Neural cell (in vitro differentiated cells): ENCODE results near the gene CD2AP. TPM values are rescaled to one million over a fixed set of nuclear protein-coding genes. Genes with fewer than 3 reads are reported as not detected.

Source experiments
- H2AFZ ChIP-seq: fragments of 200-600, 300-800 bp; sonication (generic), shearing (Covaris generic); 2 replicates; pipeline ENCODE4 v1.6.0; 2014; ENCODE audit warnings: low read depth, mild to moderate bottlenecking, antibody characterized with exemption, low read length, moderate library complexity
- H3F3A ChIP-seq: fragments of 200-600 bp; shearing (Covaris generic); 2 replicates; pipeline ENCODE4 v1.6.1; 2016; ENCODE audit warnings: mild to moderate bottlenecking, moderate library complexity, mixed read lengths, antibody characterized with exemption, low read length; ENCODE audit not compliant: insufficient read depth, poor library complexity, severe bottlenecking
- H3K27ac ChIP-seq: fragments of 200-600, 300-800 bp; sonication (generic), shearing (Covaris generic); 2 replicates; pipeline ENCODE4 v1.5.1; 2014; ENCODE audit warnings: mild to moderate bottlenecking, low read length, moderate library complexity
- H3K27me3 ChIP-seq: fragments of 300-800, 200-600 bp; sonication (generic), shearing (Covaris generic); 2 replicates; pipeline ENCODE4 v1.6.0; 2014; ENCODE audit warnings: mild to moderate bottlenecking, low read depth, low read length, moderate library complexity; ENCODE audit not compliant: insufficient read depth
- H3K36me3 ChIP-seq: fragments of 300-800, 200-600 bp; sonication (generic), shearing (Covaris generic); 2 replicates; pipeline ENCODE4 v1.5.1; 2014; ENCODE audit warnings: mild to moderate bottlenecking, antibody characterized with exemption, low read length, moderate library complexity; ENCODE audit not compliant: insufficient read depth
- H3K4me2 ChIP-seq: fragments of 300-800, 200-600 bp; sonication (generic), shearing (Covaris generic); 2 replicates; pipeline ENCODE4 v1.6.0; 2014; ENCODE audit warnings: mild to moderate bottlenecking, low read length
- H3K4me3 ChIP-seq: fragments of 300-800, 200-600 bp; sonication (generic), shearing (Covaris generic); 2 replicates; pipeline ENCODE4 v1.5.1; 2014; ENCODE audit warnings: mild to moderate bottlenecking, low read length, moderate library complexity
- H3K79me2 ChIP-seq: fragments of 200-600 bp; shearing (Covaris generic); replicated peaks from 2 replicates; pipeline ENCODE4 v1.6.0; 2014; ENCODE audit warnings: mild to moderate bottlenecking, low read length, moderate library complexity; ENCODE audit not compliant: insufficient read depth
- H3K9ac ChIP-seq: fragments of 300-800, 200-600 bp; sonication (generic), shearing (Covaris generic); 2 replicates; pipeline ENCODE4 v1.6.1; 2016; ENCODE audit warnings: mild to moderate bottlenecking, low read length, mixed read lengths
- H3K9me2 ChIP-seq: fragments of 200-600 bp; shearing (Covaris generic); 2 replicates; pipeline ENCODE4 v1.6.1; 2016; ENCODE audit warnings: mild to moderate bottlenecking, low read length, mixed read lengths; ENCODE audit not compliant: insufficient read depth
- H3K9me3 ChIP-seq: fragments of 200-600, 300-800 bp; sonication (generic), shearing (Covaris generic); 2 replicates; pipeline ENCODE4 v1.6.1; 2016; ENCODE audit warnings: mild to moderate bottlenecking, mixed run types, low read length, moderate library complexity, mixed read lengths
- H4K20me1 ChIP-seq: fragments of 200-600 bp; shearing (Covaris generic); 2 replicates; pipeline ENCODE4 v1.6.1; 2016; ENCODE audit warnings: mild to moderate bottlenecking, mixed run types; ENCODE audit not compliant: insufficient read depth
- EP300 ChIP-seq: fragments of 450-650 bp; conservative IDR thresholded peaks from 2 replicates; pipeline ENCODE4 v1.6.1; 2014; ENCODE audit warnings: antibody characterized with exemption, mild to moderate bottlenecking, moderate library complexity; ENCODE audit not compliant: poor library complexity, severe bottlenecking
- EZH2 ChIP-seq: fragments of 200-600, 300-800 bp; shearing (Covaris generic), sonication (generic); IDR thresholded peaks from 2 replicates; pipeline ENCODE4 v1.6.1; 2014; ENCODE audit warnings: antibody characterized with exemption, low read length, borderline replicate concordance, mild to moderate bottlenecking; ENCODE audit not compliant: insufficient read depth, poor library complexity, severe bottlenecking
- MXI1 ChIP-seq: fragments of 450-650 bp; conservative IDR thresholded peaks from 2 replicates; pipeline ENCODE4 v1.6.1; 2014; ENCODE audit warnings: antibody characterized with exemption, mild to moderate bottlenecking; ENCODE audit not compliant: poor library complexity, severe bottlenecking
- POLR2AphosphoS5 ChIP-seq: IDR thresholded peaks from 2 replicates; pipeline ENCODE4 v1.6.1; 2012
- RAD21 ChIP-seq: fragments of 450-650 bp; conservative IDR thresholded peaks from 2 replicates; pipeline ENCODE4 v1.6.1; 2014; ENCODE audit warnings: antibody characterized with exemption, mild to moderate bottlenecking, moderate library complexity
- SMC3 ChIP-seq: fragments of 450-650 bp; conservative IDR thresholded peaks from 2 replicates; pipeline ENCODE4 v1.6.1; 2014; ENCODE audit warnings: antibody characterized with exemption, mild to moderate bottlenecking, moderate library complexity; ENCODE audit not compliant: poor library complexity
- TAF1 ChIP-seq: IDR thresholded peaks from 2 replicates; pipeline ENCODE4 v1.6.1; 2012; ENCODE audit warnings: low read depth
- polyA plus RNA-seq: library from polyadenylated mRNA; depleted of rRNA; stranded (reverse); fragments of >200 nt; gene quantifications from 2 replicates; pipeline ENCODE4 v1.2.3, GENCODE V29; 2014
- TF ChIP-seq, protein P1 (sequence below): IDR thresholded peaks from 2 replicates; pipeline ENCODE4 v1.6.1; 2012; ENCODE audit warnings: borderline replicate concordance
- TF ChIP-seq, protein P2 (sequence below): fragments of 450-650 bp; IDR thresholded peaks from 2 replicates; pipeline ENCODE4 v1.5.1; 2014; ENCODE audit warnings: antibody characterized with exemption, mild to moderate bottlenecking, moderate library complexity; ENCODE audit not compliant: poor library complexity, severe bottlenecking

The CD2AP gene
- polyA plus RNA-seq, 1 donor from 2014 or later = 16.8 TPM

DNA sequence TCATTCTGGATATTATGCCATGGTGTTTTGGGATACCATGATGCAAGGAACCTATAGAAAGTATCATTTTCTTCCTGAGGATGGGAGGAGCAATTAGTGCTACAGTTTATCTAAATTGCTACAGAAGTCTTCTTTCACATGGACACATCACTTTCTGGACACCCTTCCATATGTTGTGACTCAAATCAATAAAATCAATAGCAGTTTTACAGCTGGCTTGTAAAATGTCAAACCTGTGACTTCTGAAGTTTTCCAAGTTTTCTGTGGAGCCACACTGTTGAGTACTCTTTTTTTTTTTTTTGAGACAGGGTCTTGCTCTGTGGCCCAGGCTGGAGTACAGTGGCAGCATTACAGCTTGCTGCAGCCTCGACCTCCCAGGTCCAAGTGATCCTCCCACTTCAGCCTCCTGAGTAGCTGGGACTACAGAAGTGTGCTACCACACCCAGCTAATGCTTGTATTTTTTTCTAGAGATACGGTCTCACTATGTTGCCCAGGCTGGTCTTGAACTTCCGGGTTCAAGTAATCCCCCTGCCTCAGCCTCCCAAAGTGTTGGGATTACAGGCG, 24.1 kb upstream of the CD2AP start:
- H3K27ac ChIP-seq = no peak overlapping the region
- H3K36me3 ChIP-seq = no peaks in the 10 kb centered on the region
- H3K9me3 ChIP-seq = no peaks in the 10 kb centered on the region
- H3K79me2 ChIP-seq = no peaks in the 10 kb centered on the region
- no peaks in the 10 kb centered on the region for H4K20me1 ChIP-seq
- H3K27me3 ChIP-seq = no peaks in the 10 kb centered on the region
- H3F3A ChIP-seq = no peaks in the 10 kb centered on the region
- no peak overlapping the region for H2AFZ ChIP-seq
- H3K9me2 ChIP-seq = no peaks in the 10 kb centered on the region
- H3K4me2 ChIP-seq = no peak overlapping the region
- H3K4me3 ChIP-seq = no peak overlapping the region
- no peak overlapping the region for H3K9ac ChIP-seq
- TF ChIP-seq TAF1 (no peak), POLR2AphosphoS5 (no peak), SMC3 (no peak), EP300 (no peak), RAD21 (no peak), EZH2 (no peak), MXI1 (no peak)
- TF ChIP-seq, protein P1, sequence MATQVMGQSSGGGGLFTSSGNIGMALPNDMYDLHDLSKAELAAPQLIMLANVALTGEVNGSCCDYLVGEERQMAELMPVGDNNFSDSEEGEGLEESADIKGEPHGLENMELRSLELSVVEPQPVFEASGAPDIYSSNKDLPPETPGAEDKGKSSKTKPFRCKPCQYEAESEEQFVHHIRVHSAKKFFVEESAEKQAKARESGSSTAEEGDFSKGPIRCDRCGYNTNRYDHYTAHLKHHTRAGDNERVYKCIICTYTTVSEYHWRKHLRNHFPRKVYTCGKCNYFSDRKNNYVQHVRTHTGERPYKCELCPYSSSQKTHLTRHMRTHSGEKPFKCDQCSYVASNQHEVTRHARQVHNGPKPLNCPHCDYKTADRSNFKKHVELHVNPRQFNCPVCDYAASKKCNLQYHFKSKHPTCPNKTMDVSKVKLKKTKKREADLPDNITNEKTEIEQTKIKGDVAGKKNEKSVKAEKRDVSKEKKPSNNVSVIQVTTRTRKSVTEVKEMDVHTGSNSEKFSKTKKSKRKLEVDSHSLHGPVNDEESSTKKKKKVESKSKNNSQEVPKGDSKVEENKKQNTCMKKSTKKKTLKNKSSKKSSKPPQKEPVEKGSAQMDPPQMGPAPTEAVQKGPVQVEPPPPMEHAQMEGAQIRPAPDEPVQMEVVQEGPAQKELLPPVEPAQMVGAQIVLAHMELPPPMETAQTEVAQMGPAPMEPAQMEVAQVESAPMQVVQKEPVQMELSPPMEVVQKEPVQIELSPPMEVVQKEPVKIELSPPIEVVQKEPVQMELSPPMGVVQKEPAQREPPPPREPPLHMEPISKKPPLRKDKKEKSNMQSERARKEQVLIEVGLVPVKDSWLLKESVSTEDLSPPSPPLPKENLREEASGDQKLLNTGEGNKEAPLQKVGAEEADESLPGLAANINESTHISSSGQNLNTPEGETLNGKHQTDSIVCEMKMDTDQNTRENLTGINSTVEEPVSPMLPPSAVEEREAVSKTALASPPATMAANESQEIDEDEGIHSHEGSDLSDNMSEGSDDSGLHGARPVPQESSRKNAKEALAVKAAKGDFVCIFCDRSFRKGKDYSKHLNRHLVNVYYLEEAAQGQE = no peak
- TF ChIP-seq, protein P2, sequence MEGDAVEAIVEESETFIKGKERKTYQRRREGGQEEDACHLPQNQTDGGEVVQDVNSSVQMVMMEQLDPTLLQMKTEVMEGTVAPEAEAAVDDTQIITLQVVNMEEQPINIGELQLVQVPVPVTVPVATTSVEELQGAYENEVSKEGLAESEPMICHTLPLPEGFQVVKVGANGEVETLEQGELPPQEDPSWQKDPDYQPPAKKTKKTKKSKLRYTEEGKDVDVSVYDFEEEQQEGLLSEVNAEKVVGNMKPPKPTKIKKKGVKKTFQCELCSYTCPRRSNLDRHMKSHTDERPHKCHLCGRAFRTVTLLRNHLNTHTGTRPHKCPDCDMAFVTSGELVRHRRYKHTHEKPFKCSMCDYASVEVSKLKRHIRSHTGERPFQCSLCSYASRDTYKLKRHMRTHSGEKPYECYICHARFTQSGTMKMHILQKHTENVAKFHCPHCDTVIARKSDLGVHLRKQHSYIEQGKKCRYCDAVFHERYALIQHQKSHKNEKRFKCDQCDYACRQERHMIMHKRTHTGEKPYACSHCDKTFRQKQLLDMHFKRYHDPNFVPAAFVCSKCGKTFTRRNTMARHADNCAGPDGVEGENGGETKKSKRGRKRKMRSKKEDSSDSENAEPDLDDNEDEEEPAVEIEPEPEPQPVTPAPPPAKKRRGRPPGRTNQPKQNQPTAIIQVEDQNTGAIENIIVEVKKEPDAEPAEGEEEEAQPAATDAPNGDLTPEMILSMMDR = no peak

DNA sequence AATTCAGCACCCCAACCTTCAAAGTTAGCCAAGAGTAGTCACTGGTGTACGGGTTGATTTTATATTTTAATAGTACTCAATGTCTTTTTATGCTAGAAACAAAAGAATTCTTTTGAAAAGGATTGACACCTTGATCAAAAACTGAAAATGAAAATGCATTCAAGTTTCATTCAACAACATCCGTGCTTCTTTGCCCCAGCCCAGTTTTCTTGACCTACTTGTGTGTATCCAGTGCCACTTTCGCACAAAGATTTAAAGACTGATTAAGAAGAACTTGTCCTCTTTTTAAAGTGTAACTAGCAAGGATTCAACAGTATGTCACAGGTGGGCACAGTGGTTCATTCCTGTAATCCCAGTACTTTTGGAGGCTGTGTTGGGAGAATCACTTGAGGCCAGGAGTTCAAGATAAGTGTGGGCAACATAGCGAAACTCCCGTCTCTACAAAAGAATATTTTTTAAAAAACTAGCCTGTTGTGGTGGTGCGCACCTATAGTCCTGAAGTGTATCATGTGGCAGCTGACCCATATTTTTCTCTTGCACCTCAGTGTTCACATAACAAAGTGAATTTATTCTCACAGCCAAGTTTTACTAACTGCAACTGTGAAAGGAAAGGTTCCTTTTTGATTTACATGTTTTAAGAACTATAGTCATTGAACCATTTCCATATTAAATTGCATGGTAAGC, 22.7 kb upstream of the CD2AP start:
- Histone ChIP-seq H2AFZ (no peak overlapping the region), H3K79me2 (no peaks in the 10 kb centered on the region), H3K9me2 (no peaks in the 10 kb centered on the region), H3K4me3 (no peak overlapping the region), H3K9me3 (no peaks in the 10 kb centered on the region), H4K20me1 (no peaks in the 10 kb centered on the region), H3K27ac (no peak overlapping the region), H3K9ac (no peak overlapping the region), H3K4me2 (no peak overlapping the region), H3K27me3 (no peaks in the 10 kb centered on the region), H3F3A (no peaks in the 10 kb centered on the region), H3K36me3 (no peaks in the 10 kb centered on the region)
- no peak for TF ChIP-seq SMC3
- no peak for TF ChIP-seq EP300
- TF ChIP-seq, protein P1 = no peak
- TF ChIP-seq TAF1 = no peak
- no peak for TF ChIP-seq EZH2
- TF ChIP-seq POLR2AphosphoS5 = no peak
- TF ChIP-seq RAD21 = no peak
- TF ChIP-seq MXI1 = no peak
